Ectodermal cell (in vitro differentiated cells): ENCODE measurements around the gene TMCC3. TPM values are rescaled to one million over a fixed set of nuclear protein-coding genes. Genes with fewer than 3 reads are reported as not detected.
"Not testable (repeated sequence)": the region's sequence is repeated elsewhere in the genome, so short reads cannot be mapped to it uniquely, and the experiment has no call there.

Source experiments
- H3K27ac ChIP-seq: 2 replicates; pipeline ENCODE4 v1.7.0; 2013; ENCODE audit warnings: mild to moderate bottlenecking, low read depth, low read length; ENCODE audit not compliant: insufficient read depth, poor library complexity, severe bottlenecking
- H3K27me3 ChIP-seq: 2 replicates; pipeline ENCODE4 v1.7.0; 2013; ENCODE audit warnings: mild to moderate bottlenecking, low read length; ENCODE audit not compliant: insufficient read depth, control insufficient read depth, poor library complexity, severe bottlenecking
- H3K36me3 ChIP-seq: one replicate; pipeline ENCODE4 v1.7.0; 2013; ENCODE audit warnings: low read length; ENCODE audit not compliant: control insufficient read depth, insufficient read depth
- H3K4me1 ChIP-seq: one replicate; pipeline ENCODE4 v1.7.0; 2013; ENCODE audit warnings: low read length; ENCODE audit not compliant: control insufficient read depth, insufficient read depth
- H3K4me3 ChIP-seq: 2 replicates; pipeline ENCODE4 v1.7.0; 2013; ENCODE audit warnings: low read depth, low read length, control low read depth; ENCODE audit not compliant: insufficient read depth
- H3K9me3 ChIP-seq: 2 replicates; pipeline ENCODE4 v1.7.0; 2013; ENCODE audit warnings: mild to moderate bottlenecking, low read length, moderate library complexity; ENCODE audit not compliant: control insufficient read depth
- WGBS, 2 experiments: methylation state at CpG; one replicate each; pipeline ENCODE4 v1.1.7; 2013; ENCODE audit warnings: missing lambda C conversion rate in 2 of 2; 5-methylcytosine and 5-hydroxymethylcytosine counted together
- polyA plus RNA-seq, 4 experiments: library from polyadenylated mRNA; stranded (reverse); fragments of 50-300 nt; gene quantifications; one replicate each; pipeline ENCODE4 v1.2.3, GENCODE V29; 2013

The TMCC3 gene
- polyA plus RNA-seq (2013, experiment 1 of 4), result 8.2 TPM
- polyA plus RNA-seq (2013, experiment 2 of 4), result 9.9 TPM
- polyA plus RNA-seq (2013, experiment 3 of 4), result 5.9 TPM
- 7.8 TPM for polyA plus RNA-seq (2013, experiment 4 of 4)

GRCh38 chr12:94650143-94651056 lies at the start of gene TMCC3:
TMCC3 (minus strand) TSS chr12:94650557; CDS start chr12:94650430, 127 bp downstream.
- Histone ChIP-seq H3K4me3 (peak within 1 kb of the TSS; percentile 62), H3K27ac (no peak within 1 kb of the TSS), H3K4me1 (no peaks in the 10 kb centered on the region), H3K9me3 (no peaks in the 10 kb centered on the region), H3K27me3 (peaks cover 28% of the 10 kb centered on the region), H3K36me3 (no peaks in the 10 kb centered on the region)
- 0 to 2% methylated on average over 73 to 80 of the region's 82 CpGs for WGBS, 2 experiments

- H3K36me3 ChIP-seq, result no peaks in the 10 kb centered on the region
- no peaks in the 10 kb centered on the region for H3K27me3 ChIP-seq
These were observed 49.4 kb upstream of the TMCC3 start for GRCh38 chr12:94699801-94700200.

GRCh38 chr12:94698578-94698977 lies 48.2 kb upstream of the TMCC3 start:
- 88 to 96% methylated on average over 3 of the region's 3 CpGs for WGBS, 2 experiments
- Histone ChIP-seq H3K27me3 (no peaks in the 10 kb centered on the region), H3K27ac (no peak overlapping the region), H3K4me1 (no peaks in the 10 kb centered on the region), H3K4me3 (no peak overlapping the region), H3K9me3 (peaks cover 2% of the 10 kb centered on the region), H3K36me3 (no peaks in the 10 kb centered on the region)

More at GRCh38 chr12:94699801-94700200, 49.4 kb upstream of the TMCC3 start:
- Histone ChIP-seq H3K4me1 (no peaks in the 10 kb centered on the region), H3K4me3 (no peak overlapping the region), H3K9me3 (peaks cover 2% of the 10 kb centered on the region), H3K27ac (no peak overlapping the region)
- WGBS, 2 experiments, result 92 to 97% methylated on average over 1 of the region's 1 CpG

- Histone ChIP-seq H3K27me3 (no peaks in the 10 kb centered on the region), H3K4me3 (no peak overlapping the region), H3K9me3 (peaks cover 2% of the 10 kb centered on the region), H3K4me1 (no peaks in the 10 kb centered on the region), H3K27ac (no peak overlapping the region), H3K36me3 (no peaks in the 10 kb centered on the region)
These were observed 47.3 kb upstream of the TMCC3 start for GRCh38 chr12:94697631-94698030.

- H3K27ac ChIP-seq, result no peak overlapping the region
- no peak overlapping the region for H3K4me3 ChIP-seq
- peaks cover 2% of the 10 kb centered on the region for H3K9me3 ChIP-seq
- no peaks in the 10 kb centered on the region for H3K27me3 ChIP-seq
- H3K36me3 ChIP-seq, result no peaks in the 10 kb centered on the region
- WGBS, 2 experiments, result 95 to 96% methylated on average over 11 of the region's 11 CpGs
- no peaks in the 10 kb centered on the region for H3K4me1 ChIP-seq
These were observed 44.4 kb upstream of the TMCC3 start for GRCh38 chr12:94694732-94695131.

- WGBS, 2 experiments, result 89 to 90% methylated on average over 6 to 7 of the region's 7 CpGs
- H3K27ac ChIP-seq, H3K4me3 ChIP-seq, H3K27me3 ChIP-seq, H3K4me1 ChIP-seq, H3K9me3 ChIP-seq, H3K36me3 ChIP-seq: not testable (repeated sequence)
These were observed 42.5 kb upstream of the TMCC3 start for GRCh38 chr12:94692826-94693225.

GRCh38 chr12:94690198-94690771 lies 39.9 kb upstream of the TMCC3 start:
- WGBS, 2 experiments, result 78 to 84% methylated on average over 5 of the region's 5 CpGs
- Histone ChIP-seq H3K36me3 (no peaks in the 10 kb centered on the region), H3K9me3 (no peaks in the 10 kb centered on the region), H3K4me3 (no peak overlapping the region), H3K27me3 (no peaks in the 10 kb centered on the region), H3K4me1 (no peaks in the 10 kb centered on the region), H3K27ac (no peak overlapping the region)

GRCh38 chr12:94689646-94690036 lies 39.3 kb upstream of the TMCC3 start:
- H3K4me1 ChIP-seq, result no peaks in the 10 kb centered on the region
- no peak overlapping the region for H3K4me3 ChIP-seq
- no peaks in the 10 kb centered on the region for H3K27me3 ChIP-seq
- 88 to 89% methylated on average over 9 of the region's 9 CpGs for WGBS, 2 experiments
- H3K36me3 ChIP-seq, result no peaks in the 10 kb centered on the region
- H3K9me3 ChIP-seq, result no peaks in the 10 kb centered on the region
- H3K27ac ChIP-seq, result no peak overlapping the region

GRCh38 chr12:94689002-94689645 lies 38.8 kb upstream of the TMCC3 start:
- Histone ChIP-seq H3K27ac (no peak overlapping the region), H3K36me3 (no peaks in the 10 kb centered on the region), H3K4me3 (no peak overlapping the region), H3K4me1 (no peaks in the 10 kb centered on the region), H3K27me3 (no peaks in the 10 kb centered on the region), H3K9me3 (no peaks in the 10 kb centered on the region)
- 91 to 92% methylated on average over 7 of the region's 7 CpGs for WGBS, 2 experiments

- H3K27ac ChIP-seq, result no peak overlapping the region
- WGBS, 2 experiments, result 90 to 94% methylated on average over 6 of the region's 6 CpGs
- H3K36me3 ChIP-seq, result no peaks in the 10 kb centered on the region
- H3K27me3 ChIP-seq, result no peaks in the 10 kb centered on the region
- H3K4me3 ChIP-seq, result no peak overlapping the region
- H3K4me1 ChIP-seq, result no peaks in the 10 kb centered on the region
- no peaks in the 10 kb centered on the region for H3K9me3 ChIP-seq
These were observed 37.5 kb upstream of the TMCC3 start for GRCh38 chr12:94687891-94688290.
